GM21786 (cell line): ENCODE measurements around the gene PTS.

Source experiments
- ATAC-seq: cut with Tn5 transposase; IDR thresholded peaks from one replicate; pipeline ENCODE4 v1.9.1; 2021; ENCODE audit not compliant: unreplicated experiment

The PTS gene

GRCh38 chr11:112221274-112221835, 4.9 kb upstream of the PTS start:
- no peak for ATAC-seq

DNA sequence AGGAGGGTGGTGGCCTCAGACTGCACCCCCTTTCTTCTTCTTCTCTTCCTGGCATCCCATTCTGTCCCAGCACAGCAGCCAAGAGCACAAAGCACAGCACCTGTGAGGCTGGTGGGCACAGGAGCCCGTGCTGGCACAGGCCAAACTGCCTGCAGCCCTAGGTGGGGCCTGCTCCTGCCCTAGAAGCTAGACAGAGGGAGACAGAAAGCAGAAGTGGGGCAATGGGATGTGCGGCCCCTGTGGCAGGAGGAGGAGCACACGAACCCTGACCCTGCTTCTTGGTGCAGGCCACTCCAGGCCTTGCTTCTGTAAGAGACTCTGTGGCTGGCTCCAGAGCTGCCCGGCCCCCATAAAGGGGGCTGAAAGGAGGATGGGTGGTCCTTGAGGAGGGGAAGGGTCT, 3.9 kb upstream of the PTS start:
- no peak for ATAC-seq

DNA sequence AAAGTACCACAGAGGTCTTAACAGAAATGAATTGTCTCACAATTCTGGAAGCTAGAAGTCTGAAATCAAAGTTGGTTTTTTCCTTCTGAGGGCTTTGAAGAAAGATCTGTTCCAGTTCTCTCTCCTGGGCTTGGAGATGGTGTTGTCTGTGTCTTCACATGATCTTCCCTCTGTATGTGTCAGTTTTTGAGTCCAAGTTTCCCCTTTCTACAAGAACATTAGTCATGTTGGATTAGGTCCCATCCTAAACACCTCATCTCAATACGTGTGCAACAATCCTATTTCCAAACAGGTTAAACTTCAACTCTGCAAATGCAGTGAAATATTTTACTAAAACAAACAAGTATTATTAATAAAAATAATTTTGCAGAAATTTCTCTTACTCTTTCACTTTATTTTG, 3.1 kb upstream of the PTS start:
- no peak for ATAC-seq

DNA sequence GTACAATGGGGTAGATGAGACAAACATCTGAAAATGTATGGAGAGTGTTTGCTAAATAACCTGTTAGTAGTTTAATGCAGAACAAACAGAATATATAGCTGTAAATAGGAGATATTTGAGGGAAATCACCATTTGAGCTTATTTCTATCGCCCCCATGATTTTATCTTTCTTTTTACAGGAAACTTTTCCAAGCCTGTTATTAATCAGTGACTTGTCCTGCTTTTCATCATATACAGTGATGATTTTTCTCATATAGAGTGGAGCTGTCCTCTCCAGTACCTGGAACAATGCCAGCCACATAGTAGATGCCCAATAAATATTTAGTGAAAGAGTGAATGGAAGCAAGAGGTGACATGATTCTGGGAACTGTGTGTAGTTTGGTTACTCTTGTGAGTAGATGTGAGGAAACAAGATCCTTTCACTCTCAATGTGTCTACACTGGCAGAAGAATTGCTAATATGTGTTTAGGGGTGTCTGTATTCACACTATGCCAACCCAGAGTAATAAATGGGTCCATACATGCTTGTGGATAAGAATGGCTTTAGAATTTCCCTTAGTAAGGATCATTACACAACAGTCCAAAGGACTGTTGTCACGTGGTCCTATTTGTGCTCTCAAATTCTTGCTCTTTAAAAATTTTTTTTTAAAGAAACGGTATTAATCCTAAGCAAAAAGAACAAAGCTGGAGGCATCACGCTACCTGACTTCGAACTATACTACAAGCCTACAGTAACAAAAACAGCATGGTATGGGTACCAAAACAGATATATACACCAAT, 2.3 kb upstream of the PTS start:
- ATAC-seq, result no peak

GRCh38 chr11:112225753-112226061, 521 bp upstream of the PTS start:
- no peak for ATAC-seq

GRCh38 chr11:112226831-112227401, 688 bp downstream of the PTS start:
- ATAC-seq, result peak; percentile 39

- ATAC-seq, result no peak
Measured at GRCh38 chr11:112227471-112227870, 1.2 kb downstream of the PTS start.

DNA sequence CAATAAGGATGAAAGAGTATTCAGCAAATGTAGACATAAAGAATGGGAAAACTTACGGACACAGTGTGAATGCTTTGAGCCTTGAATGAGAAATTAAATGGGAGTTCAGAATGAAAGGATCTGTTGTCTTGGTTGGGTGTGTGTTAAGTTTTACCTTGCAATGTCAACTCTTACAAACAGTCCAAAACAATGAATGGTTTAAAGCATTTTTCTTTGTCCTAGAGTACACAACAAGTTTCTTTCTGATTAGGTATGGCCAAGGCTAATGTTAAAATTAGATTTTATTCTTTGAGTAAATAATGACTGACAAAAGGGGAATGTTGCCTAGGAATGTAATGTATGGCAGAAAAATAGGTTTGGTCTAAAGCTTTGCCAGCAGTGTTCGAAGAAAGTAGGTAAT, 2.5 kb downstream of the PTS start:
- ATAC-seq, result no peak

DNA sequence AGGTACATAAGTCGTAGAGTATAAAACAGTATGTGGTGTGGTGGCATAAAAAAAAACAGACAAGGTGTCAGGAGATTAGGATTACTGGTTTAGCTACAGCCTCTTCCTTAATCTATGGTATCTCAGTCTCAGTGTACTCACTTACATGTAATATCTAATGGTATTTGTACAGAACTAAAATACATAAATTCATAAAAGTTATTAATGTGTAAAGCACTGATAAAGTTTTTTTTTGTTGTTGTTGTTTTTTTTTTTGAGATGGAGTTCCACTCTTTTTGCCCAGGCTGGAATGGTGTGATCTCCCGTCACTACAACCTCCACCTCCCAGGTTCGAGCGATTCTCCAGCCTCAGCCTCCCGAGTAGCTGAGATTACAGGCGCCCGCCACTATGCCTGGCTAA, 2.9 kb downstream of the PTS start:
- no peak for ATAC-seq

GRCh38 chr11:112229746-112230433, 3.7 kb downstream of the PTS start:
- ATAC-seq, result no peak

GRCh38 chr11:112231952-112232351, 5.7 kb downstream of the PTS start:
- ATAC-seq, result no peak

DNA sequence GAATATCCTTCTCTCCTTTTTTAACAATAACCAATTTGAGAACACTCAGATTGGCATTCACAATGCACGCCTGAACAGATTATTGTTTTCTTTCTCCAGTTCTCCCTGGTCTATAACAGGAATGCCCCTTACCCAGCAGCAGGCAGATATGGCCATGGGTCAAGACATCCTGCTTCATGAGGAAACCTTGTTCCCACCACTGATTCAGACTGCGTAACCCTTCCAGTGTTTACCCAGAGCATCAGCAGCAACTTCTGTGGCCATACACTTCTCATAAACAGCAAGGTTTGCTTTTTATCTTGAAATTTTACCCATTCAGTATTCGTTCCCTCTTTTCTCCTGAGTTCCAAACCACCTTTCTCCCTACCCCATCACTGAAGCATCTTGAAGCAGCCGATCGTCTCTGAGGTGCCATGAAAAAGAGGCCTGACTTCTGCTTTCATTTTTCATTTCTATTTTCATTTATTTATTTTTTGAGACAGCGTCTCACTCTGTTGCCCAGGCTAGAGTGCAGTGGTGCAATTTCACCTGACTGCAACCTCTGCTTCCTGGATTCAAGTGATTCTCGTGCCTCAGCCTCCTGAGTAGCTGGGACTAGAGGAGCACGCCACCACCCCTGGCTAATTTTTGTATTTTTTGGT, 9.6 kb downstream of the PTS start:
- peak; percentile 71 for ATAC-seq

- no peak for ATAC-seq
Measured at GRCh38 chr11:112237451-112237850, 11.2 kb downstream of the PTS start.

DNA sequence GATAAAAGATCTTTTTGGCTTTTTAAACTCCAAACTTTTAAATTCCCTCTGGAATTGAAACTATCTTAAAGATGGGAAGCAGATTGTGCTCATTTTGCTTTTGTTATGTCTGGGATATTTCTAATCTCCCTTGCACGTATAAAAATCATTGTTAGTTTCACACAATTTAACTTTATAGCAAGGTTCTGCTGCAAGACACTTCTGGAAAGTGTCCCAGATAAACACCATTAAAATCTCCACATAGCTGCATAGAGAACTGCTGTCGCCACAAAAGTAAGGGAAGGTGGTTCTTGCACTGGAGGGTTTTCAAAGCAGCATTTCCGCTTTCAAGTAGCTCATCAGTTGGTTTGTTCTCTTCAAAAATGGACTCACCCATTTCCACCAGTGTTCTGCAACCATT, 11.8 kb downstream of the PTS start:
- no peak for ATAC-seq

DNA sequence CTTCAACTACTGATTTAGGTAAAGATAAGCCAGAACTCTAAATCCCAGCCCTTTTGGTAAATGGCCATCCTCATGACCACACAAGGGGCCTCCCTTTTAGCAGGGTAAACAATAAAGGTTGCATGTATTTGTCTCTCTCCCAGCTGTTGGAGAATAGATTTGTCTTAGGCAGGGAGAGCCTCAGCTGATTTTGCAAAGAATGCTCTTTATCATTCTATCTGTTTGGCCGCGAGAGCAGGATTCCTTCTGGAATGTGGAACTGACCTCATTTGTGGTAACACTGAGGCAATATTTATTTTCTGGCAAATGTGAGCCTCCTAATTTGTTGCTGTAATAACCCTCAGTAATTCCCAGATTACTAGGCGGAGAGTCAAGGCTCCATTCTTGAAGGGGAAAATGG, 15.3 kb downstream of the PTS start:
- no peak for ATAC-seq

GRCh38 chr11:112247201-112247600, 21.0 kb downstream of the PTS start:
- no peak for ATAC-seq

- ATAC-seq, result no peak
Measured at GRCh38 chr11:112248201-112248600, 22.0 kb downstream of the PTS start.

DNA sequence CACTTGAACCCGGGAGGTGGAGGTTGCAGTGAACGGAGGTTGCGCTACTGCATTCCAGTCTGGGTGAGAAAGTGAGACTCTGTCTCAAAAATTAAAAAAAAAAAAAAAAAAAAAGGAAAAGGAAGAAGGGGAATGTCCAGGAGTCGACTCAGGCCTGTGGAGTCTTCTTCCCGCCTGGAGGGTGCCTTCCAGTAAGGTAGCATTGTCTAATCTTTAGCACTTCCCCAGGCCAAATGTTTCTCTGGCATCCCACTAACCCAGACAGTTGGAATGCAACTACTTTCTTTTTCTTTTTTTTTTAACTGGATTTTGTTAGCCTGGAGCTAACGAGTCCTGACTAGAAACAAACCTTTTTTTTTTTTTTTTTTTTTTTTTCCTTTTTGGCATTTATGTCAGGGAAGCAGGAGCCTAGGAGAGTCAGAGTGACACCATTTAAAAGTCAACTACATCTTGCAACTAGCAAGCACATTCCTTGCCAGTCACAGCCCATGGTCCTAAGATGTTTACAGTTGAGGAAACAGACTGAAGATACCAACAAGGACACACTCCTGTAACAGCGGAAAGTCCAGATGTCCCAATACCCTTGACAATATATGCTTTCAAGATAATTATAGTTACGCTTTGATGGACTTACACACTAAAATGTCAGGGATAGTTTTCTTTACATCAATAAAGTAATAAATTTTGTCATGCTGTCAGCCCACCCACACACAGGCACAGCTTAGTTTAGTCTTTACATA, 23.8 kb downstream of the PTS start:
- ATAC-seq, result no peak

GRCh38 chr11:112253605-112254242, 27.5 kb downstream of the PTS start:
- ATAC-seq, result no peak

- no peak for ATAC-seq
Measured at GRCh38 chr11:112255067-112255720, 29.0 kb downstream of the PTS start.
